SK-MEL-5 (cell line): ENCODE results near the gene SLC25A18. TPM values are rescaled to one million over a fixed set of nuclear protein-coding genes. Genes with fewer than 3 reads are reported as not detected.

ENCODE experiments used
- DNase-seq: peaks from one replicate; pipeline ENCODE4 v3.0.0-alpha.2; 2016; ENCODE audit warnings: low read depth, low spot score
- in situ Hi-C: cut with HindIII; loops from 2 replicates; pipeline ENCODE4 v1.10.0; 2016; ENCODE audit warnings: low sequenced_read_pairs, high pct_unique_total_duplicates, low pct_unique_long_range_greater_than_20kb
- total RNA-seq: library from RNA; depleted of rRNA; stranded (reverse); fragments of >200 nt; shearing (Covaris generic); gene quantifications from 2 replicates; pipeline ENCODE4 v1.2.3, GENCODE V29; 2014

Gene SLC25A18
- total RNA-seq, 1 experiment from 2014 or later = not detected

DNA sequence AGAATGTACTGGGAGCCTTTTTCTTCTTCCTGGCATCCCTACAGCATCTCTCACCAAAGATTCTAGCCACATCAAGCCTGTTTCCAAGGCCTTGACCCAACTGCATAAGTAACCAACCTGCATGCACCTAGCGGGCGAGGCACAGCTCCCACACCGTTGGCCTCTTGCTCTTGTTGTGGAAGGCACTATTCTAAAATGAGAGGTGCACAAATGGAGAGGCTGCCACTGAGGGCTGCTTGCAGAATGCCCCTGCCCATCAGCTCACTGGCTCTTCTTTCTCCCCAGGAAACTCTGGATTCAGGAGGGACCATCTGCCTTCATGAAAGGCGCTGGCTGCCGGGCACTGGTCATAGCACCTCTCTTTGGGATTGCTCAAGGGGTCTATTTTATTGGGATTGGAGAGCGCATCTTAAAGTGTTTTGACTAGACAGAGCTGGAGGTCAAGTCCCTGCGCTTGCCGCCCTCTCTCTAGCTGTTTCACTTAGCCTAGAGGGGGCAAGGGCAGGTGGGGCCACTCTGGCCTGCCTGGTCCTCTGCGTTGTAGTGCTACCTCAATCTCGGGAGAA lies 26.6 kb downstream of the SLC25A18 start:
- in situ Hi-C loops = no loop called here
- DNase-seq = no peak

DNA sequence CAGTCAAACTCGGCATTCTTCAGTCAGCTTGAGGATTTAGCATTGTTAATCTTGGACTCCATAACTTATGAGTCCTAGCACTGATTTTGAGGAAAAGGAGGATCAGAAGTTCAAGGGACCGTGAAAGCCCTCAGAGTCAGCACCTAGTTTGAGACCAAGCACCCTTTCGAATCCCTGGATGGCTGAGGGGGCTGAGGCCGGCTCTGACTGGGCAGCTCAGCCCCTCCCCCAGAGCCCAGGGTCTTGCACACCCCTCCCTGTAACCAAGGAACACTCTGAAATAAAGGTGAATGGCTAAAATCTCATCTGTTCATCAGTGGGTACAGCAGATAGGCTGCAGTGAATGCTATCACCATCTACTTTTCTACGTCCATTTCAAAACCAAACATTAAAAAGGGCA lies 27.3 kb downstream of the SLC25A18 start:
- no peak for DNase-seq
- in situ Hi-C loops = no loop called here

DNA sequence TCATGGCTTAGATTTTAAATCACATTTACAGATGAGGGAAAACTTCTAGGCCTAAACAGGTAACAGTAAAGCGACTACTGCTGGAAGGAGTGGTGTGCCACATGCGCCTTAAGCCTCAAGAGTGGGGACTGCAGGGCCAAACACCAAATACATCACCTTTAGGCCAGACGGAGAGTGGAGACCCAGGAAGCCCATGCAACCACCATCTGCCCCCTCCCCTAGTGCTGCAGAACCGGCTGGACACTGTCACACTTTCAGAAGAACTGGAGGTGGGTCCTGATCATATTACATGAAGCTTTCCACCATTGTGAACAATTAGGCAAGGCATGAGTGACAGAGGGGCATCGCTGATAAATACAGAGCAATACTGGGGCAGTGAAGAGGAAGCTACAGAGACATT lies 28.9 kb downstream of the SLC25A18 start:
- in situ Hi-C loops = no loop called here
- DNase-seq = no peak

- no peak for DNase-seq
- in situ Hi-C loops = no loop called here
Measured at GRCh38 chr22:17596226-17596625, 32.9 kb downstream of the SLC25A18 start.

- no peak for DNase-seq
- in situ Hi-C loops = no loop called here
Measured at GRCh38 chr22:17597217-17597616, 33.9 kb downstream of the SLC25A18 start.

DNA sequence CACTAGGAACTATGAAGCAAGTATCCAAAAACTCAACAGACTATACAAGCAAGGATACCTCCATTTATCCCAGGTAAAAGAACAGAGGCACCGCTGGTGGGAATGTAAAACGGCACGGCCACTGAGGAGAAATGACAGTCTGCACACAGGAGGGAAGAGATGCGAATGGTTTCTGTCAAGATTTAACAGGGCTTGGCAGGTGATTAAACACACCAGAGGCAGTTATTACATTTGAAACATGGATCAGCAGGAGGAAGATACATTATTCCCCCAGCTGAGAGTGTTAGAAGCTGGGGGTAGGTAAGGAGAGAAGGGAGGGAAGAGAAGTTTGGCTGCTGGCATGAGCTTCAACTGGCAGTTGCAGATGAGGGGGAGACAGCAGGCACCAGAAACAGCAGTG lies 35.0 kb downstream of the SLC25A18 start:
- in situ Hi-C loops = no loop called here
- no peak for DNase-seq

DNA sequence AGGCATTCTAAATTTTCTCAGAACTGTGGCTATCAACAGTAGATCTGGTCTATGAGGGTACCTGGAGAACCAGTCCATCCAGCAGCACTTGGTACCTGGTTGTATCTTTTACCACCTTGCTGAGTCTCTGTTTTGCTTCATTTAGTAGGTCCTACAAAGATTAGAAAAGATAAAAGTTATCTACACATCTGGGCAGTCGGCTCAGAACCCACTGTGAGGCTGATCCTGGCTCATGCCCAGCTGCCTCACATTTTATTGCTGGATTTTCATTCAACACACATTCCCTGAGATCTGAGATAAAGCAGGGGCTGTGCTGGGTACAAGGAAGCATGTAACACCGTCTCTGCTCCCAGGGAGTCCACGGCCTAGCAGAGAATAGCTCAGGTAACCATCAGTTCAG lies 37.7 kb downstream of the SLC25A18 start:
- in situ Hi-C loops = no loop called here
- no peak for DNase-seq

DNA sequence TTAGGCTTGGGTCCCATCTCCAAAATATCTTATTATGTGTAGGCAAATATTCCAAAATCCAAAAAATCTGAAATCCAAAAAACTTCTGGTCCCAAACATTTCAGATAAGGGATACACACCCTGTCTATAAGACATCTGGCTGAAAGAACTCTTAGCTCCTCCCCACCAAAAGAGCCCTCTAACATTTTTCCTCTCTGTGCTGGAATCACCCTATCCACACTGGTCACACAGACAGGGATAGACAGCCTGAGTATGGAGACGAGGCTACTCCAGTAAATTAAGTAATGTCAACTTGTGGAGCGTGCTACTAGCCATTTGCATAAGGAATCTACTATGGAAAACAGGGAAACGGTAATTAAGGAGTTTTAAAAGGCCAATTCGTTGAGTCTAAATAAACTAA lies 40.4 kb downstream of the SLC25A18 start:
- in situ Hi-C loops = no loop called here
- DNase-seq = no peak

DNA sequence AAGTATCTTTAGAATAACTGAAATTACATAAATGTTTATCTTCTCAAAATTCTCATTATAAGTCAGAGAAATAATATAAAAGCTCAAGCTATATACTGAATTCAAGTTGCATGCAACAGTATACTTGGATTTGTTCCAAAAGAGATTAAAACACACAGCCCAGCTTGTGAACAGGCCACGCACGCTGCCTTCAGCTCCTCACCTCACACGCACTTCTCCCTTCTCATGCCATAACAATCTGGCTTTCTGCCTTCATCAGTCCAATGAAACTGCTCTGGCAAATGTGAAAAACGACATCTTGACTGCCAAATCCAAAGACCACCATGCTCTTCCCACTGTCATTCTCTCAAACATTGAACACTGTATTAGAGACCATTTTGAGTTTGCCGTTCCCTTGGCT lies 43.2 kb downstream of the SLC25A18 start:
- in situ Hi-C loops = no loop called here
- no peak for DNase-seq

DNA sequence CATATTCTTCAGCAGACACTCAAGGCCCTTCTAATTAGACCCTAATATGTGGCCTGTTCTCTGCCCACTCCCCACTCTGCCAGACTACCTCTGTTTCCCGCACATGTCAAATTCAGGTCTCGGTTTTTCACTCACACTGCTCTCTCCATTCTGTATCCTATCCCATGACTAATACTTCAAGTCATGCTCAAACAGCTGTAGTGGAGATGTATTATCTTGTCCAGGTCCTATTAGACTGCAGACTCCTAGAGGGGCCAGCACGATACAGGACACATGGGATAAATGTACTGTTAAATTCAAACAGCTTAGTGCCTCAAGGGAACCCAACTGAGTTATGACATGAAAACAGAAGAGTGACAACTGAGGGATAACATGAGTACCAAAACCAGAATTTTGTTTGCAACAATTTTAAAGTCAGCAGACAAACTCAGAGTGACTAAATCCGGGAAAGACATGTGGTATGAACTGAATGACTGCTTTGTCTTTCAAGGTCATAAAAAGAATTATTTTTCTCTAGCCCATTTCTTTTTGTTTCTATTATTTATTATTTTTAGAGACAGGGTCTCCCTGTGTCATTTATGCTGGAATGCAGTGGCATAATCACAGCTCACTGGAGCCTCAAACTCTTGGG lies 44.7 kb downstream of the SLC25A18 start:
- DNase-seq = peak; percentile 66
- in situ Hi-C loops = no loop called here

DNA sequence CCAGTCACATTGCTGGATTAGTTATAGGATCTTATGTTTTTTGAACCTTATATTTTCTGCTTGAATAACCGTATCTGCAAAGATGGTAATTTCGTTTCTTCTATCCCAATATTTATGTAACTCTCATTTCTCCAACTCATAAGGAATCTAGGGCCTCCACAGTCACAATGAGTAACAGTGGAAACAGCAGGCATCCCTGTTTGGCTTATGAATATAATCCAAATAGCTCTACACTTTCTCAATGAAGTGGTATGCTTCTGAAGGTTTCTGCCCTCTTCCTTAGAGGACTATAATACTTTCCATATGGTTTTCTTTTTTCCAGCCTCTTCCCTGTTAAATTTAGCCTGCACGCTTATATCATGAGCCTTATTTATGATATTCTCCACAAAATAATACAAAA lies 48.8 kb downstream of the SLC25A18 start:
- in situ Hi-C loops = no loop called here
- no peak for DNase-seq

- in situ Hi-C loops = no loop called here
- DNase-seq = no peak
Measured at GRCh38 chr22:17613280-17613679, 50.0 kb downstream of the SLC25A18 start.

DNA sequence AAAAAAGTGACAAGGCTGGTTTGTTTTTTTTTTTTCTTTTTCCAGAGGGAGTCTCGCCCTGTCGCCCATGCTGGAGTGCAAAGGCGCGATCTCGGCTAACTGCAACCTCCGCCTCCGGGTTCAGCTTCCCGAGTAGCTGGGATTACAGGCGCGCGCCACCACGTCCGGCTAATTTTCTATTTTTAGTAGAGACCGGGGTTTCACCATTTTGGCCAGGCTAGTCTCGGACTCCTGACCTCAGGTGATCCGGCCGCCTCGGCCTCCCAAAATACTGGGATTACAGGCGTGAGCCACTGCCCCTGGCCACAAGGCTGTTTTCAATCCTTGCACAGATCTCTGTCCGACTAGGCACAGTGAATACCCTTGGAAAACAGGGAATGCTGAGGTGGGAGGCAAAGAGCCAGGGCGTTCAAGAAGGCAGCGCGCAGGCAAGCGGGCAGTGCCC lies 64.7 kb downstream of the SLC25A18 start:
- in situ Hi-C loops = no loop called here
- DNase-seq = peak; percentile 8

DNA sequence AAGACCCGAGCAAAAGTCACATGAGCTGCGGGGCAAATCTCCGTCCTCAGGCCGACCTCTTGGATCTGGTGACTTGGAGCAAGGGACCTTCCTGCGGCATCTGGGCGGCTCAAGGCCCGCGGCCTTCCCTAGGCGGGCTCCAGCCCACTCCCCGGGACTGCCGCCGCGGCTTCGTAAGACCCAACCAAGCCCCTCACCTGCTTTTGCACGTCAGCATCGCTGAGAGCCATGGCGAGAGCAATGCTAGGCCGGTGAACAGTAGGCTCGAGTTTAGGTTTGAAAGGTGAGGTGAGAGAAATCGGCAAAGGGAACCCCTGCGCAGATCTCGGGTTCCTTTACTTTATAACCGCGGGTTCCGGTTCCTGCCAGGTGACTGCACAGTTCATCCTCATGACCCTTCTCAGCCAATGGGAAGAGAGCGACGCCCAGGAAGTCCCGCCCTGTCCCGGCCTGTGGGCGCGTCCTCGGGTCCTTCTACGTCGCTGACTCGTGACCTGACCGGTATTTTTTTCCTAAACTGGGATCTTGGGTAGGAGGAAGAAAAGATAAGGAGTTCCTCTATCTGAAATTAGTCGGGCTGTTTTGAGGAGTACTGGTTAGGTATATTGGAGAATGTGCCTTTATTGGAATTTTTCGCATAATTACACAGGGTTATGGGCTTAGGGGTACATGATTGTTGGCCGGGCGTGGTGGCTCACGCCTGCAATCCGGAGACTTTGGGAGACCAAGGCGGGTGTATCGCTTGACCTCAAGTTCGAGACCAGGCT lies 65.3 kb downstream of the SLC25A18 start, which contains the start of gene ATP6V1E1:
Gene ATP6V1E1 (minus strand): TSS at position 344 of the 767 bp plus-strand sequence. CDS start 114 bp downstream, at position 230.
- DNase-seq = peak; percentile 99
- in situ Hi-C loops = no loop called here

DNA sequence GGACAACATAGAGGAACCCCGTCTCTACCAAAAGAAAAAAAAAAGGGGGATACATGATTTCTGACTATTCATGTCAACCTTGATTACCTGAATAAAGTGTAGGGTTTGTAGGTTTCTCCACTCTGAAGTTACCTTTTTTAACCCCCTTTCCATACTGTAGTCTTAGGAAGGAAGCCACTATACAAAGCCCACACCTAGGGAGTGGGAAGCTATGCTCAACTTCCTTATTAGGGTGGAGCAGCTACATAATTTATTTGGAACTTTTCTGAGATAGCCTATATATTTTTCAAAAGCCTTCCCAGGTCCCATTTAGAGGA lies 65.8 kb downstream of the SLC25A18 start:
- DNase-seq = no peak
- in situ Hi-C loops = no loop called here

- DNase-seq = no peak
- in situ Hi-C loops = no loop called here
Measured at GRCh38 chr22:17629641-17630040, 66.3 kb downstream of the SLC25A18 start.

DNA sequence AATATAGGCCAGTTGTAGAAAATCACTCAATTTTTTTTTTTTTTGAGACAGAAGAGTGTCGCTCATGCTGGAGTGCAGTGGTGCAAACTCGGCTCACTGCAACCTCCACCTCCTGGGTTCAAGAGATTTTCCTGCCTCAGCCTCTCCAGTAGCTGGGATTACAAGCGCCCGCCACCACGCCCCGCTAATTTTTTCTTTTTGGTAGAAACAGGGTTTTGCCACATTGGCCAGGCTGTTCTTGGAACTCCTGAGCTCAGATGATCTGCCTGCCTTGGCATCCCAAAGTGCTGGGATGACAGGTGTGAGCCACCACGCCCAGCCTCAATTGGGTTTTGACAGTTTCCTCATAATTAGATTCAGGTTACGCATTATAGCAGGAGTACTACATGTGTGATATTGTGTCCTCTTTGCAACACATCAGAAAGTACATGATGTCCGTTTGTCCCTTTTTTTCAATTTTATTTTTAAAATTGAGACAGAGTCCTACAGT lies 67.8 kb downstream of the SLC25A18 start:
- in situ Hi-C loops = no loop called here
- no peak for DNase-seq

GRCh38 chr22:17633217-17633997 lies 70.1 kb downstream of the SLC25A18 start:
- peak; percentile 22 for DNase-seq
- in situ Hi-C loops = no loop called here
